Activated T-cell treated with anti-CD3 and anti-CD28 coated beads, Interleukin-2, amount 50 U/mL, for 4 hours (primary cell): ENCODE data around the gene SIRPA. TPM values are rescaled to one million over a fixed set of nuclear protein-coding genes. Genes with fewer than 3 reads are reported as not detected.
A peak's percentile ranks its signal among the peaks of the same experiment; 100 is the strongest.

Source experiments
- ATAC-seq, 2 donors: fragments of 200-7000 bp; cut with Tn5 transposase; one replicate each; pipeline ENCODE4 v1.10.0; 2021
- DNase-seq: peaks from one replicate; pipeline ENCODE4 v3.0.0-alpha.2; 2020
- H3K27me3 Mint-ChIP-seq: one replicate; pipeline ENCODE4 v1.8.0; 2021; ENCODE audit warnings: low read depth, mixed read lengths
- H3K36me3 Mint-ChIP-seq: one replicate; pipeline ENCODE4 v1.8.0; 2022; ENCODE audit warnings: mixed read lengths; ENCODE audit not compliant: insufficient read depth
- H3K4me1 Mint-ChIP-seq: one replicate; pipeline ENCODE4 v1.8.0; 2021; ENCODE audit warnings: low read depth, mixed read lengths
- H3K4me3 Mint-ChIP-seq: one replicate; pipeline ENCODE4 v1.8.0; 2021; ENCODE audit warnings: mild to moderate bottlenecking, moderate library complexity, mixed read lengths
- H3K9me3 Mint-ChIP-seq: one replicate; pipeline ENCODE4 v1.8.0; 2021; ENCODE audit warnings: mixed read lengths
- total RNA-seq, 3 donors: library from RNA; stranded (reverse); gene quantifications; one replicate each; pipeline ENCODE4 v1.2.1, GENCODE V29; 2021

Gene SIRPA
- total RNA-seq, 3 donors from 2014 or later = 0.26 to 0.84 (median 0.33) TPM

GRCh38 chr20:1888796-1889463 lies 6.3 kb upstream of the SIRPA start:
- Mint-ChIP-seq H3K27me3 (peaks cover 52% of the 10 kb centered on the region), H3K9me3 (no peaks in the 10 kb centered on the region), H3K4me1 (peaks cover 2% of the 10 kb centered on the region), H3K4me3 (no peak overlapping the region), H3K36me3 (no peaks in the 10 kb centered on the region)
- DNase-seq (no peak), ATAC-seq (no peak)

- Mint-ChIP-seq H3K9me3 (no peaks in the 10 kb centered on the region), H3K27me3 (peaks cover 58% of the 10 kb centered on the region), H3K4me1 (peaks cover 2% of the 10 kb centered on the region)
Observed at GRCh38 chr20:1890469-1891262, 4.5 kb upstream of the SIRPA start.

GRCh38 chr20:1891263-1892118 lies 3.7 kb upstream of the SIRPA start:
- Mint-ChIP-seq H3K36me3 (no peaks in the 10 kb centered on the region), H3K27me3 (peaks cover 62% of the 10 kb centered on the region), H3K4me1 (peaks cover 2% of the 10 kb centered on the region), H3K4me3 (no peak overlapping the region), H3K9me3 (no peaks in the 10 kb centered on the region)
- no peak for DNase-seq
- ATAC-seq = no peak

More at GRCh38 chr20:1890469-1891262, 4.5 kb upstream of the SIRPA start:
- no peak overlapping the region for H3K4me3 Mint-ChIP-seq
- ATAC-seq = no peak
- H3K36me3 Mint-ChIP-seq = no peaks in the 10 kb centered on the region
- DNase-seq = no peak

DNA sequence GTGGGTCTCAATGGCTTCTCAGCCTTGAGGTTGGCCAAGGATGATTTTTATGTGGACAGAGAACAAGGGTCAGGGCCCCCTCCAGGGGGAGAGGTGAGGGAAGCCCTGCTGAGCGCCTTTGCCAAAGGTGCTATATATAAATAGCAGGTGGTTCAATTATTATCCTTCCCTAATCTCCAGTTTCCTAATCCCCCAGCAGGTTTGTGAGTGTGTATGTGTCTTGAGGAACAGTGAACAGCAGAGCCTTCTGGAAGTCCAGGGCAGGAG lies 3.2 kb upstream of the SIRPA start:
- H3K27me3 Mint-ChIP-seq = peaks cover 63% of the 10 kb centered on the region

GRCh38 chr20:1893721-1894470 lies 1.3 kb upstream of the SIRPA start:
- H3K9me3 Mint-ChIP-seq = no peaks in the 10 kb centered on the region
- peaks cover 64% of the 10 kb centered on the region for H3K27me3 Mint-ChIP-seq
- no peak for ATAC-seq
- peaks cover 4% of the 10 kb centered on the region for H3K4me1 Mint-ChIP-seq
- H3K36me3 Mint-ChIP-seq = no peaks in the 10 kb centered on the region
- no peak for DNase-seq
- peak overlapping the region; percentile 40 for H3K4me3 Mint-ChIP-seq

More for the DNA sequence above, 3.2 kb upstream of the SIRPA start:
- ATAC-seq (no peak), DNase-seq (no peak)
- Mint-ChIP-seq H3K4me3 (no peak overlapping the region), H3K36me3 (no peaks in the 10 kb centered on the region), H3K4me1 (peaks cover 2% of the 10 kb centered on the region), H3K9me3 (no peaks in the 10 kb centered on the region)

DNA sequence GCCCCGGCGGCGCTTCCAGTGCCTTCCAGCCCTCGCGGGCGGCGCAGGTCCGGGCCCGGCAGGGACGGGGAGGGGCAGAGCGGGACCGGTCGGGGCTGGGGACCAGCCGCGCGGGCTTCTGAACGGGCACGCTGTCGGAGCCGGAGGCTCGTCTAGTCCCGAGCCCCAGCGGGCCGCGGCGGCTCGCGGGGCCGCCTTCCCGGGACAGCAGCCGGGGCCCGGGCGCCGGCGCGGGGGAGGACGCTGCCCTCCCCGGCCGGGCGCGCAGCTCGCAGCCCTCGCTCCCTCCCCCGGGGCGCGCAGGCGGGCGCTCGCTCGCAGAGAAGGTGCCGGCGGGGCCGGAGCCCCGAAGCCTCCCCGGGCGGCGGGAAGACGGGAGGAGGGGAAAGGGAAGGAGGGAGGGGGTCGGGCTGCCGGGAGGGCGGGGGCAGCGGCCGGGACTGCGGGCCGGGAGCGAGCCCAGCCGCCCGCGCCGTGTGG lies 696 bp upstream of the SIRPA start:
- Mint-ChIP-seq H3K27me3 (peaks cover 66% of the 10 kb centered on the region), H3K4me3 (no peak overlapping the region), H3K36me3 (no peaks in the 10 kb centered on the region), H3K4me1 (peaks cover 4% of the 10 kb centered on the region), H3K9me3 (no peaks in the 10 kb centered on the region)
- ATAC-seq = peak; percentile 53 to 65
- DNase-seq = no peak

DNA sequence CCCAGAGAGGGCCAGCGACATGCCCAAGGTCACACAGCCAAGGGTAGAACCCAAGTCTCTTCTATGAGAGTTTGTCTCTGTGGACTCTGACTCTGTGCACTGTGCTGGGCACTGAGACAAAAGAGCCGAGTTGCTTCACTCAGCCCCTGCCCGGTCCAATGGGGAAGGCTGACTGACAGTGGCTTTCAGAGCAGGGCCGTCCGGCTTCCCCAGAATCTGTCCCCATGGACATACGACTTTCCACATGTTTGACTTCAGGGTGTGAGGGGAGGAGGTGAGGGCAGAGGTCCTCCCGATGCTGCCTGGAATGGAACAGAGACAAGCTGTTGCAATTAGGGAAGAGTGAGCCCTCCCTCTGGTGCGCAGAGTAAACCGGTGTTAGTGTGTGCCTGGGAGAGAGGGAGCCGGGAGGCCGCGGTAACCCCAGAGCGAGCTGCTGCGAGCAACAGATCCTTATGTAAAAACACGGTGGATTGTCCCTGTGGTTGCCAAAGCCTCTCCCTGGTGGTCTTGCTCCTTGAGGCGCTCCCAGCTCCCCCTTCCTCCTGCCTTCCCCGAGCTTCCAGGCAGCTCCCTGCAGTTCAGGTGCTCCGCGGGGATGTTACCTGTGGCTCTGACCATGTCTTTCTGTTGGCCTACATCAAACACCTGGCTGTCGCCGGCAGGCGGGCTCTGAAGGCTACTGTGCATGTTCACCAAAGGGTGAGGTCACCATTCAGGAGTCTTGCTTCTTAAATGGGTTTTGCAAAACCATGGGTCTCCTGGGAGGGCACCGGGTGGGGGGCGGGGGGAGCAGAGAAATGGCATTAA lies 672 bp downstream of the SIRPA start:
- peaks cover 4% of the 10 kb centered on the region for H3K4me1 Mint-ChIP-seq
- H3K9me3 Mint-ChIP-seq = no peaks in the 10 kb centered on the region
- ATAC-seq = no peak
- peak overlapping the region; percentile 64 for H3K4me3 Mint-ChIP-seq
- H3K36me3 Mint-ChIP-seq = no peaks in the 10 kb centered on the region
- no peak for DNase-seq
- peaks cover 61% of the 10 kb centered on the region for H3K27me3 Mint-ChIP-seq

- no peaks in the 10 kb centered on the region for H3K9me3 Mint-ChIP-seq
- no peaks in the 10 kb centered on the region for H3K36me3 Mint-ChIP-seq
- H3K27me3 Mint-ChIP-seq = peaks cover 57% of the 10 kb centered on the region
- H3K4me3 Mint-ChIP-seq = no peak overlapping the region
- peaks cover 4% of the 10 kb centered on the region for H3K4me1 Mint-ChIP-seq
- DNase-seq (no peak), ATAC-seq (no peak)
Observed at GRCh38 chr20:1896484-1897258, 1.5 kb downstream of the SIRPA start.

DNA sequence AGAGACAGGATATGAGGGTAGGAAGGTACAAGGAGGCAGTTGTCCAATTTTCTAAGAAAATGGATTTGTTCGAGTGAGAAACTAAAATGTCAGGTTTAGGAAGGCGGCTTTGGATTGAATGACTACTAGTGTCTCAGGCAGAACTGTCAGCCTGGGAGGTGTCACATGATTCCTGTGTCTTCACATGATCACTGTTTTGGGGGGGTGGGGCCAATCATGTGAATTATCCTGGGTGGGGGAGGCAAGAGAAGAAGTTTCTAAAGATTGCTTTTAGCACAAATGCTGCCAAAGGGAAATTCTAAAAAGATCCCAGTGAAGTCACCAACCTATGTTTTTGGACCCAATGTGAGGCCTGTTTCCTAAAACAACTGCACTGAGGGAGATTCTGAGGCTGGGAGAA lies 2.3 kb downstream of the SIRPA start:
- ATAC-seq (no peak), DNase-seq (no peak)
- Mint-ChIP-seq H3K4me3 (no peak overlapping the region), H3K9me3 (no peaks in the 10 kb centered on the region), H3K27me3 (peaks cover 51% of the 10 kb centered on the region), H3K4me1 (peaks cover 4% of the 10 kb centered on the region), H3K36me3 (no peaks in the 10 kb centered on the region)

DNA sequence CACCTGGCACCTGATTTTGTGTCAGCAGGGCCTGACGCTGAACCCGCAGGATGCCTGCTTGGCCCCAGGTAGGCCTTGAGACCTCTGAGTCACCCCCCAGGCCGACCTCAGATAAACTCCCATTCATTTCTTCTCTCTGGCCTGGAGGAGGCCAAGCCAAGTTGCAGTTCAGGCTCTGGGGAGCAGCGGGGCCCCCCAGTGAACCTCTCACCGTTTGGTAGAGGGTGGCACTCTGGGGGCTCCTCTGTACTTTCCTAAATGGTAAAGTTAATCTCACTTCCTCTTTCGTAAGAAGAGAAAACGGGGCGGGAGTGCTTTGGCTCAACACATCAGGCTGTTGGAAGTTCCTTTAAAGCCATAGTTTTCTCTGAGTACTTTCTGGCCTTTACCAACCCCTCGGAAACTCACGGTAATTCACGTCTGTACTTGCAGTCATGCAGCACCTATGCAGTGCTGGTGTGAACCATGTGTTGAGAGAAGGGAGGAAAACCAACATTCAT lies 2.8 kb downstream of the SIRPA start:
- Mint-ChIP-seq H3K4me3 (no peak overlapping the region), H3K4me1 (peaks cover 4% of the 10 kb centered on the region), H3K9me3 (no peaks in the 10 kb centered on the region), H3K36me3 (no peaks in the 10 kb centered on the region), H3K27me3 (peaks cover 48% of the 10 kb centered on the region)
- ATAC-seq (no peak), DNase-seq (no peak)

DNA sequence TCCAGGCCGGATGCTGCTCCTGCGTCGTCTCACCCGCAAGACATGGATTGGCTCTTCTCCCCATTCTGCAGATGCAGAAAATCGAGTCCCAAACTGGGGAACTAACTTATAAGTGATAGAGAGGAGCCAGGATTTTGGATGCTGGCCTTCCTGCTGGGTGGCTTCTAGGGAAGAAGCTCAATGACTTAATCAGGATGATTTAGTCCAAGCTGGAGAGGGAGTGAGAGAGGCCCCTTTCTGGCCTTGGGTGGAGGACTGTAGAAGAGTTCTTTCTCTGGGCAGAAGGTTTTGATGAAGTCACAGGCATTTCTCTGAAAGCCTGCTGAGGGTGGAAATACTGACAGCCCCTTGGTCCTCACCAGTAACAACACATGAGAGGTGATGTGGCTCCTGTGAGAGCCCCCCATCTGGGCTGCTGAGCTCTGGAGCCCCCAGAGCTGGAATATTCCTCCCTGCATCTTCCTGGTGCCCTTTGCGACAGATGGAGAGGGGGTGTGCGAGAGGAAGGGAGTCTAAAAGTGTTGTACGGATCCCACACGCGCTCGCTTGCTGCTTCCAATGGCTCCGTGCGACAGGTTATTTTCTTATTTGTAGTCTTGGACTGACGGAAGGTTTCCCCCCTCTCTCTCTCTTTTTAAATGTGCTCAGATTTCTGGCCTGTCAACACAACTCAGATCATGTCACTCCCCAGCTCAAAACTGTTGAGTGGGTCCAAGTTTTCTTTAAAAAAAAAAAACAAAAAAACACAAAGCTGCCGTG lies 3.5 kb downstream of the SIRPA start:
- peaks cover 45% of the 10 kb centered on the region for H3K27me3 Mint-ChIP-seq
- H3K4me1 Mint-ChIP-seq = peaks cover 4% of the 10 kb centered on the region
- H3K9me3 Mint-ChIP-seq = no peaks in the 10 kb centered on the region
- no peaks in the 10 kb centered on the region for H3K36me3 Mint-ChIP-seq
- H3K4me3 Mint-ChIP-seq = no peak overlapping the region
- DNase-seq = no peak
- no peak for ATAC-seq

- peaks cover 44% of the 10 kb centered on the region for H3K27me3 Mint-ChIP-seq
- ATAC-seq (no peak), DNase-seq (no peak)
- H3K4me3 Mint-ChIP-seq = no peak overlapping the region
- peaks cover 4% of the 10 kb centered on the region for H3K4me1 Mint-ChIP-seq
- no peaks in the 10 kb centered on the region for H3K36me3 Mint-ChIP-seq
- H3K9me3 Mint-ChIP-seq = no peaks in the 10 kb centered on the region
Observed at GRCh38 chr20:1899241-1899525, 4.0 kb downstream of the SIRPA start.
